ENCODE measurements around the gene DARS2.
"Not testable (repeated sequence)": the region's sequence is repeated elsewhere in the genome, so short reads cannot be mapped to it uniquely, and the experiment has no call there.

DARS2 gene

GRCh38 chr1:173824315-173825081 is at the start of gene DARS2, which contains the start of gene CENPL:
TSS of gene DARS2 (plus strand) at chr1:173824673. CDS start at chr1:173825230, 557 bp downstream.
TSS of gene CENPL (minus strand) at chr1:173824883. CDS start at chr1:173811299, 13,584 bp downstream.
- peaks cover 8% of the 10 kb centered on the region for H3K4me1 ChIP-seq (ENCODE audit: control insufficient read depth, insufficient read depth, low read length)
- no peaks in the 10 kb centered on the region for H3K9me3 ChIP-seq (ENCODE audit: control insufficient read depth, low read length)
- H3K4me3 ChIP-seq (ENCODE audit: low read length): peak within 1 kb of the TSS; percentile 53

GRCh38 chr1:173775578-173776226 is 48.8 kb upstream of the DARS2 start:
- no peaks in the 10 kb centered on the region for H3K9me3 ChIP-seq (ENCODE audit: control insufficient read depth, low read length)
- no peak overlapping the region for H3K4me3 ChIP-seq (ENCODE audit: low read length)
- H3K4me1 ChIP-seq (ENCODE audit: control insufficient read depth, insufficient read depth, low read length): no peaks in the 10 kb centered on the region
- H3K27me3 ChIP-seq (ENCODE audit: control insufficient read depth, insufficient read depth, low read length): no peaks in the 10 kb centered on the region
- no peaks in the 10 kb centered on the region for H3K36me3 ChIP-seq (ENCODE audit: control insufficient read depth, insufficient read depth, low read length)
- no peak overlapping the region for H3K9ac ChIP-seq (ENCODE audit: low read length)

More at GRCh38 chr1:173824315-173825081, at the start of gene DARS2, which contains the start of gene CENPL:
- Histone ChIP-seq H3K9ac (ENCODE audit: low read length) (peak within 1 kb of the TSS; percentile 75), H3K36me3 (ENCODE audit: control insufficient read depth, insufficient read depth, low read length) (no peaks in the 10 kb centered on the region), H3K27me3 (ENCODE audit: control insufficient read depth, insufficient read depth, low read length) (no peaks in the 10 kb centered on the region)

- Histone ChIP-seq H3K4me3 (ENCODE audit: low read length) (no peak overlapping the region), H3K27me3 (ENCODE audit: control insufficient read depth, insufficient read depth, low read length) (no peaks in the 10 kb centered on the region), H3K9me3 (ENCODE audit: control insufficient read depth, low read length) (no peaks in the 10 kb centered on the region), H3K9ac (ENCODE audit: low read length) (no peak overlapping the region), H3K4me1 (ENCODE audit: control insufficient read depth, insufficient read depth, low read length) (no peaks in the 10 kb centered on the region), H3K36me3 (ENCODE audit: control insufficient read depth, insufficient read depth, low read length) (no peaks in the 10 kb centered on the region)
Measured at GRCh38 chr1:173779936-173780335, 44.5 kb upstream of the DARS2 start.

- Histone ChIP-seq H3K4me1 (ENCODE audit: control insufficient read depth, insufficient read depth, low read length) (no peaks in the 10 kb centered on the region), H3K9me3 (ENCODE audit: control insufficient read depth, low read length) (no peaks in the 10 kb centered on the region), H3K4me3 (ENCODE audit: low read length) (no peak overlapping the region), H3K9ac (ENCODE audit: low read length) (no peak overlapping the region), H3K36me3 (ENCODE audit: control insufficient read depth, insufficient read depth, low read length) (no peaks in the 10 kb centered on the region), H3K27me3 (ENCODE audit: control insufficient read depth, insufficient read depth, low read length) (no peaks in the 10 kb centered on the region)
Measured at GRCh38 chr1:173784997-173785396, 39.5 kb upstream of the DARS2 start.

GRCh38 chr1:173789841-173790240 is 34.6 kb upstream of the DARS2 start:
- H3K27me3 ChIP-seq (ENCODE audit: control insufficient read depth, insufficient read depth, low read length): no peaks in the 10 kb centered on the region
- H3K4me1 ChIP-seq (ENCODE audit: control insufficient read depth, insufficient read depth, low read length): no peaks in the 10 kb centered on the region
- no peak overlapping the region for H3K9ac ChIP-seq (ENCODE audit: low read length)
- no peaks in the 10 kb centered on the region for H3K36me3 ChIP-seq (ENCODE audit: control insufficient read depth, insufficient read depth, low read length)
- no peak overlapping the region for H3K4me3 ChIP-seq (ENCODE audit: low read length)
- no peaks in the 10 kb centered on the region for H3K9me3 ChIP-seq (ENCODE audit: control insufficient read depth, low read length)

- H3K9ac ChIP-seq (ENCODE audit: low read length): no peak overlapping the region
- no peaks in the 10 kb centered on the region for H3K9me3 ChIP-seq (ENCODE audit: control insufficient read depth, low read length)
- H3K4me3 ChIP-seq (ENCODE audit: low read length): no peak overlapping the region
- H3K27me3 ChIP-seq (ENCODE audit: control insufficient read depth, insufficient read depth, low read length): no peaks in the 10 kb centered on the region
- H3K36me3 ChIP-seq (ENCODE audit: control insufficient read depth, insufficient read depth, low read length): no peaks in the 10 kb centered on the region
- H3K4me1 ChIP-seq (ENCODE audit: control insufficient read depth, insufficient read depth, low read length): no peaks in the 10 kb centered on the region
Measured at GRCh38 chr1:173798078-173798477, 26.4 kb upstream of the DARS2 start.

- not testable (repeated sequence) for H3K9ac ChIP-seq (ENCODE audit: low read length); H3K4me1 ChIP-seq (ENCODE audit: control insufficient read depth, insufficient read depth, low read length); H3K9me3 ChIP-seq (ENCODE audit: control insufficient read depth, low read length); H3K36me3 ChIP-seq (ENCODE audit: control insufficient read depth, insufficient read depth, low read length); H3K4me3 ChIP-seq (ENCODE audit: low read length); H3K27me3 ChIP-seq (ENCODE audit: control insufficient read depth, insufficient read depth, low read length)
Measured at GRCh38 chr1:173799995-173800394, 24.5 kb upstream of the DARS2 start.

GRCh38 chr1:173802961-173803360 is 21.5 kb upstream of the DARS2 start:
- H3K27me3 ChIP-seq (ENCODE audit: control insufficient read depth, insufficient read depth, low read length): no peaks in the 10 kb centered on the region
- H3K9me3 ChIP-seq (ENCODE audit: control insufficient read depth, low read length): no peaks in the 10 kb centered on the region
- no peak overlapping the region for H3K9ac ChIP-seq (ENCODE audit: low read length)
- H3K4me3 ChIP-seq (ENCODE audit: low read length): no peak overlapping the region
- H3K4me1 ChIP-seq (ENCODE audit: control insufficient read depth, insufficient read depth, low read length): no peaks in the 10 kb centered on the region
- H3K36me3 ChIP-seq (ENCODE audit: control insufficient read depth, insufficient read depth, low read length): no peaks in the 10 kb centered on the region

- H3K9me3 ChIP-seq (ENCODE audit: control insufficient read depth, low read length); H3K9ac ChIP-seq (ENCODE audit: low read length); H3K4me1 ChIP-seq (ENCODE audit: control insufficient read depth, insufficient read depth, low read length); H3K4me3 ChIP-seq (ENCODE audit: low read length); H3K27me3 ChIP-seq (ENCODE audit: control insufficient read depth, insufficient read depth, low read length); H3K36me3 ChIP-seq (ENCODE audit: control insufficient read depth, insufficient read depth, low read length): not testable (repeated sequence)
Measured at GRCh38 chr1:173813654-173814053, 10.8 kb upstream of the DARS2 start.

GRCh38 chr1:173818459-173818858 is 6.0 kb upstream of the DARS2 start:
- Histone ChIP-seq H3K27me3 (ENCODE audit: control insufficient read depth, insufficient read depth, low read length) (no peaks in the 10 kb centered on the region), H3K36me3 (ENCODE audit: control insufficient read depth, insufficient read depth, low read length) (no peaks in the 10 kb centered on the region)

GRCh38 chr1:173821680-173822079 is 2.8 kb upstream of the DARS2 start:
- Histone ChIP-seq H3K9me3 (ENCODE audit: control insufficient read depth, low read length) (no peaks in the 10 kb centered on the region), H3K4me3 (ENCODE audit: low read length) (no peak overlapping the region), H3K27me3 (ENCODE audit: control insufficient read depth, insufficient read depth, low read length) (no peaks in the 10 kb centered on the region), H3K4me1 (ENCODE audit: control insufficient read depth, insufficient read depth, low read length) (peaks cover 8% of the 10 kb centered on the region), H3K9ac (ENCODE audit: low read length) (no peak overlapping the region), H3K36me3 (ENCODE audit: control insufficient read depth, insufficient read depth, low read length) (no peaks in the 10 kb centered on the region)

More at GRCh38 chr1:173818459-173818858, 6.0 kb upstream of the DARS2 start:
- no peak overlapping the region for H3K9ac ChIP-seq (ENCODE audit: low read length)
- peaks cover 4% of the 10 kb centered on the region for H3K4me1 ChIP-seq (ENCODE audit: control insufficient read depth, insufficient read depth, low read length)
- H3K9me3 ChIP-seq (ENCODE audit: control insufficient read depth, low read length): no peaks in the 10 kb centered on the region
- H3K4me3 ChIP-seq (ENCODE audit: low read length): no peak overlapping the region

- Histone ChIP-seq H3K4me3 (ENCODE audit: low read length) (peak overlapping the region; percentile 53), H3K9me3 (ENCODE audit: control insufficient read depth, low read length) (no peaks in the 10 kb centered on the region), H3K9ac (ENCODE audit: low read length) (peak overlapping the region; percentile 75), H3K36me3 (ENCODE audit: control insufficient read depth, insufficient read depth, low read length) (no peaks in the 10 kb centered on the region), H3K4me1 (ENCODE audit: control insufficient read depth, insufficient read depth, low read length) (peaks cover 8% of the 10 kb centered on the region), H3K27me3 (ENCODE audit: control insufficient read depth, insufficient read depth, low read length) (no peaks in the 10 kb centered on the region)
Measured at GRCh38 chr1:173823781-173824314, 625 bp upstream of the DARS2 start.

Data from mucosa of stomach (tissue), 1 donor.